Endothelial cell of umbilical vein (primary cell): ENCODE data around the gene PLCG2. TPM values are rescaled to one million over a fixed set of nuclear protein-coding genes. Genes with fewer than 3 reads are reported as not detected.

Experiments used
- BruUV-seq: library from RNA; stranded (reverse); fragments of 400-500 nt; replicated peaks from 2 replicates; lab custom pipeline; 2021; lab: Mats Ljungman, UMichigan
- CTCF ChIA-PET: fragments of 300-600, 350-600 bp; sonication (Branson Sonifier 250); formaldehyde crosslinking; loops from one replicate; lab custom pipeline; 2021; ENCODE audit warnings: antibody characterized with exemption, inconsistent platforms; lab: Charles Lee
- POLR2A ChIA-PET: fragments of 300-600, 350-600 bp; sonication (Branson Sonifier 250); formaldehyde crosslinking; loops from one replicate; lab custom pipeline; 2021; ENCODE audit warnings: antibody characterized with exemption, inconsistent platforms; lab: Charles Lee
- DNase-seq: peaks from one replicate; pipeline ENCODE4 v3.0.0-alpha.2; 2011; ENCODE audit warnings: low read depth, low spot score
- FAIRE-seq: peaks from 2 replicates; lab custom pipeline; 2011; peaks lifted over from hg19 to GRCh38; lab: Jason Lieb, UNC
- H2AFZ ChIP-seq: 2 replicates; pipeline ENCODE4 v1.6.0; 2012; ENCODE audit warnings: low read depth, low read length, control low read depth, inconsistent platforms
- H3K27ac ChIP-seq: 2 replicates; pipeline ENCODE4 v1.5.1; 2011; ENCODE audit warnings: low read depth, mild to moderate bottlenecking, control low read depth, low read length, moderate library complexity; ENCODE audit not compliant: insufficient read depth
- H3K27me3 ChIP-seq, 2 experiments: 2 replicates each; pipeline versions ENCODE4 v1.6.0 to v1.6.1; 2011; ENCODE audit warnings: low read length in 2 of 2, mixed read lengths in 1 of 2; ENCODE audit not compliant: control insufficient read depth in 2 of 2, insufficient read depth in 2 of 2
- H3K36me3 ChIP-seq, 2 experiments: 2 replicates in 1 of 2; 3 replicates in 1 of 2; pipeline ENCODE4 v1.5.1; 2011; ENCODE audit warnings: low read length in 2 of 2, mild to moderate bottlenecking in 1 of 2, moderate library complexity in 1 of 2; ENCODE audit not compliant: control insufficient read depth in 2 of 2, insufficient read depth in 2 of 2; ENCODE audit errors: extremely low read depth in 1 of 2
- H3K4me1 ChIP-seq: 3 replicates; pipeline ENCODE4 v1.5.1; 2011; ENCODE audit warnings: mild to moderate bottlenecking, low read length; ENCODE audit not compliant: control insufficient read depth, insufficient read depth; ENCODE audit errors: extremely low read depth
- H3K4me2 ChIP-seq: 2 replicates; pipeline ENCODE4 v1.6.1; 2011; ENCODE audit warnings: low read length, control low read depth, mixed read lengths; ENCODE audit not compliant: insufficient read depth
- H3K4me3 ChIP-seq, 3 experiments: fragments of 200-600 bp in 1 of 3; sonication (generic), shearing (Covaris generic) in 1 of 3; replicated peaks in 1 of 3; 2 replicates each; pipeline ENCODE4 v1.5.1; 2011 to 2016; ENCODE audit warnings: control low read depth in 3 of 3, low read length in 3 of 3, mild to moderate bottlenecking in 2 of 3, inconsistent platforms in 1 of 3, low read depth in 1 of 3, moderate library complexity in 1 of 3; ENCODE audit not compliant: insufficient read depth in 1 of 3
- H3K79me2 ChIP-seq: 2 replicates; pipeline ENCODE4 v1.6.0; 2012; ENCODE audit warnings: low read length, inconsistent platforms; ENCODE audit not compliant: control insufficient read depth, insufficient read depth
- H3K9ac ChIP-seq: replicated peaks from 2 replicates; pipeline ENCODE3; 2011; ENCODE audit warnings: low read length, control low read depth; ENCODE audit not compliant: insufficient read depth; ENCODE audit errors: extremely low read depth
- H3K9me1 ChIP-seq: replicated peaks from 3 replicates; pipeline ENCODE4 v1.6.0; 2011; ENCODE audit warnings: mild to moderate bottlenecking, low read length; ENCODE audit not compliant: control insufficient read depth, insufficient read depth; ENCODE audit errors: extremely low read depth
- H3K9me3 ChIP-seq: replicated peaks from 2 replicates; pipeline ENCODE4 v1.5.1; 2012; ENCODE audit warnings: low read length, inconsistent platforms; ENCODE audit not compliant: control insufficient read depth, insufficient read depth
- H4K20me1 ChIP-seq: replicated peaks from 2 replicates; pipeline ENCODE3; 2011; ENCODE audit warnings: mild to moderate bottlenecking, low read length; ENCODE audit not compliant: control insufficient read depth, insufficient read depth; ENCODE audit errors: extremely low read depth
- EZH2 ChIP-seq: IDR thresholded peaks from 2 replicates; pipeline ENCODE4 v1.6.1; 2012; ENCODE audit warnings: borderline replicate concordance, low read depth, mild to moderate bottlenecking, moderate library complexity, low read length, inconsistent platforms; ENCODE audit not compliant: severe bottlenecking
- FOS ChIP-seq: IDR thresholded peaks from 2 replicates; pipeline ENCODE4 v1.6.1; 2011; ENCODE audit warnings: mild to moderate bottlenecking, low read length, moderate library complexity, borderline replicate concordance; ENCODE audit not compliant: insufficient read depth
- GATA2 ChIP-seq: IDR thresholded peaks from 2 replicates; pipeline ENCODE4 v1.7.0; 2011; ENCODE audit warnings: low read depth, mild to moderate bottlenecking, moderate library complexity, mixed read lengths, low read length; ENCODE audit not compliant: insufficient read length, insufficient read depth
- JUN ChIP-seq: IDR thresholded peaks from 2 replicates; pipeline ENCODE4 v1.6.1; 2011; ENCODE audit warnings: borderline replicate concordance, low read depth; ENCODE audit not compliant: insufficient read length, insufficient read depth
- MYC ChIP-seq: IDR thresholded peaks from one replicate; pipeline ENCODE4 v1.6.1; 2011; ENCODE audit warnings: mild to moderate bottlenecking, low read depth, low read length
- POLR2A ChIP-seq: IDR thresholded peaks from 2 replicates; pipeline ENCODE4 v1.6.1; 2012; ENCODE audit warnings: low read depth, mild to moderate bottlenecking, control low read depth, low read length
- POLR2AphosphoS5 ChIP-seq: IDR thresholded peaks from 2 replicates; pipeline ENCODE4 v1.6.1; 2012; ENCODE audit warnings: low read depth, mild to moderate bottlenecking, control low read depth, low read length, moderate library complexity; ENCODE audit not compliant: insufficient read depth
- dilution Hi-C: fragments of 300-500 bp; cut with MboI; formaldehyde crosslinking; loops from one replicate; pipeline ENCODE4 v1.15.0; 2019; ENCODE audit warnings: low sequenced_read_pairs; ENCODE audit not compliant: extremely low pct_ligation_motif_present
- intact Hi-C: fragments of 100-400 bp; cut with micrococcal nuclease; formaldehyde crosslinking; loops from one replicate; pipeline ENCODE4 v1.10.0; 2022
- polyA plus RNA-seq, 4 experiments: library from polyadenylated mRNA; depleted of rRNA in 3 of 4; stranded (reverse) in 3 of 4; unstranded in 1 of 4; fragments of >200 nt; gene quantifications; 2 replicates each; pipeline versions ENCODE4 v1.2.1 to v1.2.3, GENCODE V29; 2011 to 2012; ENCODE audit warnings: missing spikeins in 1 of 4
- total RNA-seq: library from RNA; stranded (reverse); gene quantifications from 2 replicates; pipeline ENCODE4 v1.2.3, GENCODE V29; 2021
- TF ChIP-seq, protein P1 (sequence below): IDR thresholded peaks from 2 replicates; pipeline ENCODE4 v1.6.1; 2011; ENCODE audit not compliant: insufficient read depth, insufficient read length
- TF ChIP-seq, protein P2 (sequence below), 2 donors: IDR thresholded peaks; 1 replicate in 1 of 2; 2 replicates in 1 of 2; pipeline ENCODE4 v1.5.1; 2011; ENCODE audit warnings: low read length in 2 of 2, mild to moderate bottlenecking in 2 of 2, moderate library complexity in 2 of 2, control low read depth in 1 of 2, inconsistent platforms in 1 of 2, low read depth in 1 of 2; ENCODE audit not compliant: insufficient read depth in 1 of 2; ENCODE audit errors: extremely low read depth in 1 of 2

The PLCG2 gene
- total and polyA plus RNA-seq, 2 donors (not counting 3 experiments of a cell fraction or from before 2014, with no cell fraction given) = 10.8 to 13.6 TPM

DNA sequence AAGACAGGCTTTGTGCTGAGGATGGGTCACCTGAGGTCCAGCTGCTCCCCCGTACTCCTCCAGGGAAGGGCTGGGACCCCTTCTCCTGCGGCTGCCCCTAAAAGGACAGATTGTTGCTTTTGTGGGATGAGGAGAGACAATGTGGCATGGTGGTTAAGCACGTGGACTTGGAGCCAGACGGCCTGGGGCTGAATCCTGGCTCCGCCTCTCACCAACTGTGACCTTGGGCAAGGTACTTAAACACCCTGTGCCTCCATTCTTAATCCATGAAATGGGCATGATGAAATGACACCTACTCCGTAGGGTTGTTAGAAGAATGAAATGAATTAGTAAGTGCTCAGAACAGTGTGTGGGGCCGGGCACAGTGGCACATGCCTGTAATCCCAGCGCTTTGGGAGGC lies 39.6 kb upstream of the PLCG2 start:
- Histone ChIP-seq H3K4me3 (no peak overlapping the region), H3K9ac (no peak overlapping the region), H3K27me3 (no peaks in the 10 kb centered on the region), H2AFZ (no peak overlapping the region), H3K36me3 (no peaks in the 10 kb centered on the region), H3K79me2 (no peaks in the 10 kb centered on the region), H3K9me3 (no peaks in the 10 kb centered on the region), H3K9me1 (no peaks in the 10 kb centered on the region), H3K4me1 (peaks cover 4% of the 10 kb centered on the region), H4K20me1 (no peaks in the 10 kb centered on the region), H3K27ac (no peak overlapping the region), H3K4me2 (no peak overlapping the region)
- ChIA-PET POLR2A (no interaction called here), CTCF (interaction anchor here (1.5 to 3.6 kb wide), 2 partner anchors 134 to 535 kb away, joined by 5 to 18 read pairs; no protein-coding TSS in a partner anchor)
- intact Hi-C loops (loop anchor here (5.0 to 10.0 kb wide), 2 partner anchors 815 to 1212 kb away; no protein-coding TSS in a partner anchor), dilution Hi-C loops (loop anchor here (25.0 kb wide), 1 partner anchor 352 kb away; no protein-coding TSS in a partner anchor)
- FAIRE-seq (no peak), DNase-seq (no peak)
- no TSS peak for BruUV-seq
- TF ChIP-seq FOS = no peak
- no peak for TF ChIP-seq POLR2A
- no peak for TF ChIP-seq GATA2
- TF ChIP-seq POLR2AphosphoS5 = no peak
- TF ChIP-seq, protein P1, sequence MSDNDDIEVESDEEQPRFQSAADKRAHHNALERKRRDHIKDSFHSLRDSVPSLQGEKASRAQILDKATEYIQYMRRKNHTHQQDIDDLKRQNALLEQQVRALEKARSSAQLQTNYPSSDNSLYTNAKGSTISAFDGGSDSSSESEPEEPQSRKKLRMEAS = no peak
- TF ChIP-seq EZH2 = no peak
- no peak for TF ChIP-seq MYC
- TF ChIP-seq, protein P2, sequence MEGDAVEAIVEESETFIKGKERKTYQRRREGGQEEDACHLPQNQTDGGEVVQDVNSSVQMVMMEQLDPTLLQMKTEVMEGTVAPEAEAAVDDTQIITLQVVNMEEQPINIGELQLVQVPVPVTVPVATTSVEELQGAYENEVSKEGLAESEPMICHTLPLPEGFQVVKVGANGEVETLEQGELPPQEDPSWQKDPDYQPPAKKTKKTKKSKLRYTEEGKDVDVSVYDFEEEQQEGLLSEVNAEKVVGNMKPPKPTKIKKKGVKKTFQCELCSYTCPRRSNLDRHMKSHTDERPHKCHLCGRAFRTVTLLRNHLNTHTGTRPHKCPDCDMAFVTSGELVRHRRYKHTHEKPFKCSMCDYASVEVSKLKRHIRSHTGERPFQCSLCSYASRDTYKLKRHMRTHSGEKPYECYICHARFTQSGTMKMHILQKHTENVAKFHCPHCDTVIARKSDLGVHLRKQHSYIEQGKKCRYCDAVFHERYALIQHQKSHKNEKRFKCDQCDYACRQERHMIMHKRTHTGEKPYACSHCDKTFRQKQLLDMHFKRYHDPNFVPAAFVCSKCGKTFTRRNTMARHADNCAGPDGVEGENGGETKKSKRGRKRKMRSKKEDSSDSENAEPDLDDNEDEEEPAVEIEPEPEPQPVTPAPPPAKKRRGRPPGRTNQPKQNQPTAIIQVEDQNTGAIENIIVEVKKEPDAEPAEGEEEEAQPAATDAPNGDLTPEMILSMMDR (IDR thresholded peaks at IDR 0.05; ENCODE audit: extremely low read depth in 1 of 2, insufficient read depth in 1 of 2, low read depth in 1 of 2, low read length in 2 of 2) = no peak
- TF ChIP-seq JUN = no peak
